Measurements from ENCODE around the gene DCHS1. TPM values are rescaled to one million over a fixed set of nuclear protein-coding genes. Genes with fewer than 3 reads are reported as not detected.

The DCHS1 gene
- total RNA-seq, 1 experiment from 2014 or later = 14.2 TPM

GRCh38 chr11:6637871-6638270 is 17.7 kb downstream of the DCHS1 start:
- Mint-ChIP-seq H3K4me1 (no peaks in the 10 kb centered on the region), H3K4me3 (no peak overlapping the region), H3K9me3 (no peaks in the 10 kb centered on the region), H3K36me3 (no peaks in the 10 kb centered on the region), H3K27me3 (ENCODE audit: low read depth) (no peaks in the 10 kb centered on the region), H3K27ac (no peak overlapping the region)
- ATAC-seq (no peak), DNase-seq (ENCODE audit: low spot score) (no peak)
- CTCF ChIA-PET = interaction anchor here (1.0 kb wide), 1 partner anchor 70 kb away, joined by 3 read pairs; no protein-coding TSS in a partner anchor
- TF ChIP-seq JAZF1 (CRISPR knock-in tag; IDR thresholded peaks at IDR 0.05) = no peak
- no peak for TF ChIP-seq FOXP1 (CRISPR knock-in tag; IDR thresholded peaks at IDR 0.05; ENCODE audit: borderline replicate concordance)
- TF ChIP-seq FOXJ3 (CRISPR knock-in tag; IDR thresholded peaks at IDR 0.05; ENCODE audit: borderline replicate concordance) = no peak
- TF ChIP-seq, protein P1, sequence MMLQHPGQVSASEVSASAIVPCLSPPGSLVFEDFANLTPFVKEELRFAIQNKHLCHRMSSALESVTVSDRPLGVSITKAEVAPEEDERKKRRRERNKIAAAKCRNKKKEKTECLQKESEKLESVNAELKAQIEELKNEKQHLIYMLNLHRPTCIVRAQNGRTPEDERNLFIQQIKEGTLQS (CRISPR knock-in tag; conservative IDR thresholded peaks at IDR 0.05) = no peak
- TF ChIP-seq, protein P2, sequence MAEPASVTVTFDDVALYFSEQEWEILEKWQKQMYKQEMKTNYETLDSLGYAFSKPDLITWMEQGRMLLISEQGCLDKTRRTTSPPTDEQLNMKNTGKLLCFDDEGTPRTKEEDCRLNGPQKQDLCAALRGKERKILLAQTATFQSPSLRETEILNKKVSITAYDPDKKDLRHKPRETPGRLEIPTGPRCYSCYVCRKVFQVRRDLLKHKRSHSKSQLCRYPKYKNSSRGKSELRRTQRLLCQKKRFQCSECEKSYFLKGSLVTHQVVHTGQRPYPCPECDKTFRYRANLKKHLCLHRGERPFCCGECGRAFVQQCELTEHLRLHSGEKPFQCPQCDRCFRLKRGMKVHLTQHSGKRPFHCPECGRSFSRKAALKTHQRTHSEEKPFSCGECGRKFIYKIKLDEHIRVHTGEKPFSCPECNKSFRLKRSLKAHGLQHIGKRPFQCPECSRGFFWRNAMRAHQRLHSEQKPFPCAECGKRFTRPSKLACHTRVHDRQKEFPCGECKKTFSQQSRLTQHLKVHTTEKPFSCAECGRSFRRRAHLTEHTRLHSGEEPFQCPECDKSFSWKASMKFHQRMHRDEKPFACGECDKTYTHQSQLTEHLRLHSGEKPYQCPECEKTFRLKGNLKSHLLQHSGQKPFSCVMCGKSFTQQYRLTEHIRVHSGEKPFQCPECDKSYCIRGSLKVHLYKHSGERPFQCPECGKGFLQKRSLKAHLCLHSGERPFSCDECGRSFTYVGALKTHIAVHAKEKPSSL (CRISPR knock-in tag; conservative IDR thresholded peaks at IDR 0.05) = no peak
- TF ChIP-seq CBFB (CRISPR knock-in tag; IDR thresholded peaks at IDR 0.05; ENCODE audit: low read depth) = no peak
- no peak for TF ChIP-seq E2F4 (CRISPR knock-in tag; IDR thresholded peaks at IDR 0.05; ENCODE audit: borderline replicate concordance, low read depth)
- no peak for TF ChIP-seq SMAD3 (CRISPR knock-in tag; IDR thresholded peaks at IDR 0.05; ENCODE audit: borderline replicate concordance)
- TF ChIP-seq ZNF138 (CRISPR knock-in tag; conservative IDR thresholded peaks at IDR 0.05) = no peak
- no peak for TF ChIP-seq MLX (CRISPR knock-in tag; IDR thresholded peaks at IDR 0.05)
- TF ChIP-seq KAT7 (CRISPR knock-in tag; IDR thresholded peaks at IDR 0.05; ENCODE audit: borderline replicate concordance) = no peak
- no peak for TF ChIP-seq ZNF121 (CRISPR knock-in tag; IDR thresholded peaks at IDR 0.05)
- TF ChIP-seq ZNF396 (CRISPR knock-in tag; IDR thresholded peaks at IDR 0.05; ENCODE audit: borderline replicate concordance) = no peak
- TF ChIP-seq GTF2I (CRISPR knock-in tag; conservative IDR thresholded peaks at IDR 0.05) = no peak
- POLR2A ChIA-PET = no interaction called here

- ATAC-seq (no peak), DNase-seq (ENCODE audit: low spot score) (no peak)
- Mint-ChIP-seq H3K36me3 (no peaks in the 10 kb centered on the region), H3K27me3 (ENCODE audit: low read depth) (peaks cover 10% of the 10 kb centered on the region), H3K4me3 (no peak overlapping the region), H3K27ac (no peak overlapping the region), H3K9me3 (no peaks in the 10 kb centered on the region), H3K4me1 (no peaks in the 10 kb centered on the region)
- no peak for TF ChIP-seq IRF2 (CRISPR knock-in tag; IDR thresholded peaks at IDR 0.05; ENCODE audit: borderline replicate concordance, low read depth)
- no peak for TF ChIP-seq SMAD3 (CRISPR knock-in tag; IDR thresholded peaks at IDR 0.05; ENCODE audit: borderline replicate concordance)
- no peak for TF ChIP-seq EMX1 (CRISPR knock-in tag; IDR thresholded peaks at IDR 0.05)
- no peak for TF ChIP-seq KAT7 (CRISPR knock-in tag; IDR thresholded peaks at IDR 0.05; ENCODE audit: borderline replicate concordance)
- TF ChIP-seq GTF2I (CRISPR knock-in tag; conservative IDR thresholded peaks at IDR 0.05) = no peak
- no peak for TF ChIP-seq NR1H2 (CRISPR knock-in tag; IDR thresholded peaks at IDR 0.05)
- no peak for TF ChIP-seq SP1 (CRISPR knock-in tag; conservative IDR thresholded peaks at IDR 0.05)
- TF ChIP-seq FOXK1 (CRISPR knock-in tag; IDR thresholded peaks at IDR 0.05) = no peak
- no peak for TF ChIP-seq CTCF (IDR thresholded peaks at IDR 0.05)
- no peak for TF ChIP-seq TCF7 (CRISPR knock-in tag; IDR thresholded peaks at IDR 0.05; ENCODE audit: low read depth)
- ChIA-PET POLR2A (no interaction called here), CTCF (no interaction called here)
Observed at GRCh38 chr11:6636480-6636879, 19.1 kb downstream of the DCHS1 start.
